ENCODE data around the gene ERCC3.
"Not testable (repeated sequence)": the region's sequence is repeated elsewhere in the genome, so short reads cannot be mapped to it uniquely, and the experiment has no call there.

Gene ERCC3

GRCh38 chr2:127235082-127235702 is 58.8 kb downstream of the ERCC3 start:
- ChIA-PET POLR2A (no interaction called here), CTCF (no interaction called here)
- no peak for DNase-seq (ENCODE audit: extremely low spot score)
- no peak for TF ChIP-seq CTCF (IDR thresholded peaks at IDR 0.05; ENCODE audit: control extremely low read depth, extremely low read depth, low read depth, missing control alignments)

GRCh38 chr2:127233710-127234109 is 60.2 kb downstream of the ERCC3 start:
- ChIA-PET CTCF (no interaction called here), POLR2A (no interaction called here)
- no peak for DNase-seq (ENCODE audit: extremely low spot score)
- TF ChIP-seq CTCF (IDR thresholded peaks at IDR 0.05; ENCODE audit: control extremely low read depth, extremely low read depth, low read depth, missing control alignments): no peak

DNA sequence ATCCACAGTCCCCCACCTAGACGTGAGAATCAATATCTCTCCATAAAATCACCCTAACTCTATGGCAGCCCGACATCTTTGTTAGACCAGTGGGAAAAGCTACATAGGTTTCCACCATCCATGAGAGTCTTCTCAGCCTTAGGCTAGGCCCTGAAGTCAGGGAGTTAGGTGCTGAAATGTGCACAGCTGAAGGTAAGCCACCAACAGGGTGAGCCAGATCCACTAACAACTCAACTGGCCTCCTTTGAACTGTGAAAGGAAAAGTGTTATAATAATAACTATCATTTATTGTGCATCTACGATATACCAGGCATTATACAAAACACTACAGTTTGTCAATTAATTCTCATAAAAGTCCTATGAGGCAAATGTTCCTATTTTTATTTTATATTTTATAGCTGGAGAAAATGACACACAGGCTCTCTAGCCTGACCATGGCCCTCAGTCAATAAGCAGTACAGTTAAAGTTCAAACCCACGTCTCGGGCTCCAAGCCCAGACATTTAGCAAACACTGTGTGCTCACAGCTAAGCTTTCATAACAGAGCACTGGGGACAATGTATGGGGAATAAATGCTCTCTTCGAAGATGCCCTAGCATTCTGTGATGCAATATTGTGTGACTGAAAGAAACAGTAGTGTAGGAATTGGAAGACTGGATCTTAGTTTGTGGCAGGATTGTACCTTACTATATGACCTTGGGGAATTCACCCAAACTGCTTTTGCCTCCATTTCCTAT is 62.6 kb downstream of the ERCC3 start:
- POLR2A ChIA-PET: no interaction called here
- no peak for TF ChIP-seq CTCF (IDR thresholded peaks at IDR 0.05; ENCODE audit: control extremely low read depth, extremely low read depth, low read depth, missing control alignments)
- no peak for DNase-seq (ENCODE audit: extremely low spot score)
- CTCF ChIA-PET: no interaction called here

- TF ChIP-seq CTCF (IDR thresholded peaks at IDR 0.05; ENCODE audit: control extremely low read depth, extremely low read depth, low read depth, missing control alignments): no peak
- POLR2A ChIA-PET: no interaction called here
- no peak for DNase-seq (ENCODE audit: extremely low spot score)
- CTCF ChIA-PET: no interaction called here
Observed at GRCh38 chr2:127229555-127229954, 64.4 kb downstream of the ERCC3 start.

DNA sequence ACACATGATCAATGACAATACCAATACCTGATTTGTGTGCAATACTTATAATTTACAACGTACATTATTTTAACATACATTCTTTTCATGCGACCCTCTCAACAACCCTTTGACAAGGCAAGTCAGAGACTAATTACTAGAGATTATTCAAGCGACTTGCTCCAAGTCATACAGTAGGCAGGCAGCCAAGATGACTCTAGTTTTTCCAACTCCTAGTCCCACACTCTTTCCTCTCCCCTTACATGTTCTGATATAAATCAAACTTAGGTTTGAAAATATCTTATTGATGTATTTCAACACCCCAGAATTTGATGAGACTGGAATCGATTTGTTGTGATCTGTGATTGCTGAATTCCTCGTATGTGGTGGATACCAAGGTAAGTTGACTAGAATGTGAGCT is 65.8 kb downstream of the ERCC3 start:
- ChIA-PET POLR2A (no interaction called here), CTCF (no interaction called here)
- no peak for DNase-seq (ENCODE audit: extremely low spot score)

DNA sequence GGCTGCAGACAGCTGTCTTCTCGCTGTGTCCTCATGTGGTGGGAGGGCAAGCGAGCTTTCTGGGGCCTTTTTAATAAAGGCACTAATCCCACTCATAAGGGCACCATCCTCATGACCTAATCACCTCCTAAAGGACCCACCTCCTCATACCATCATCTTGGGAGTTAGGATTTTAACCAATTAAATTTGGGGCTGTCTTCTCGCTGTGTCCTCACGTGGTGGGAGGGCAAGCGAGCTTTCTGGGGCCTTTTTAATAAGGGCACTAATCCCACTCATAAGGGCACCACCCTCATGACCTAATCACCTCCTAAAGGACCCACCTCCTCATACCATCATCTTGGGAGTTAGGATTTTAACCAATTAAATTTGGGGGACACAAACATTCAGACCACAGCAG is 66.7 kb downstream of the ERCC3 start:
- POLR2A ChIA-PET, CTCF ChIA-PET: not testable (repeated sequence)

More for the DNA sequence above, 65.8 kb downstream of the ERCC3 start:
- TF ChIP-seq CTCF (IDR thresholded peaks at IDR 0.05; ENCODE audit: control extremely low read depth, extremely low read depth, low read depth, missing control alignments): no peak

DNA sequence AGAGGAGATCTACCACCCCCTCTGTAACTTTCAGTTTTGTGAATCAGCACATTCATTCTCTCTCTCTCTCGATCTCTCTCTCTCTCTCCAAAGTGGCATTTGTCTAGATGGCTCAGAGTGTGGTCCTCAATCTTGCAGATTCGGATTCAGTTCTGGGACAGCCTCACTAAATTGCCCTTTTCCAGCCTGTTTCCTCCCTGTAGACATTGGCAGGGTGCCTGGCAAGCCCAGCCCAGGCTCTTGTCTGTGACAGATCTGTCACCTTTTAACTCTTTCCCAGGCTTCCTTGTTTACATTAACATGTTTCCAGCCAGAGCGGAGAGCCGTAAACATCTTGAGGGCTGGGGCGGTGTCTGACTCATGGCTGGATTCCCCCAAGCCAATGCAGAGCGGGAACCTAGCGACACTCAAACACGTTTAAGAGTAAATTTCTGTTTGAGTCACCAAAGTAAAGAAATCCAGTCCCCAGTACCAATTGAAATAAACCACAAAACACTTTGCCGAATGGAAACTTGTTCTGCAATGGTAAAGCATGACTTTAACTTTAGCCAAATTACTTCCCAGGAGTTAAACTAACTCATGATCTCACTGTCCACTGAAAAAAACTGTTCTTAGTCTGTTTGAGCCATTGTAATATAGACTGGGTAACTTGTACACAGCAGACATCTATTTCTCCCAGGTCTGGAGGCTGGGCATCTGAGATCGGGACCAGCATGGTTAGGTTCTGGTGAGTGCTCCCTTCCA is 67.3 kb downstream of the ERCC3 start:
- ChIA-PET POLR2A (no interaction called here), CTCF (no interaction called here)
- no peak for TF ChIP-seq CTCF (IDR thresholded peaks at IDR 0.05; ENCODE audit: control extremely low read depth, extremely low read depth, low read depth, missing control alignments)
- peak; percentile 67 for DNase-seq (ENCODE audit: extremely low spot score)

More for the DNA sequence above, 66.7 kb downstream of the ERCC3 start:
- DNase-seq (ENCODE audit: extremely low spot score): not testable (repeated sequence)

All from GM10248 (cell line).